ENCODE data around the gene RNF17. TPM values are rescaled to one million over a fixed set of nuclear protein-coding genes. Genes with fewer than 3 reads are reported as not detected.

Gene RNF17
- polyA plus RNA-seq, 1 of the 3 experiments (the other 2 are of a cell fraction), result not detected

DNA sequence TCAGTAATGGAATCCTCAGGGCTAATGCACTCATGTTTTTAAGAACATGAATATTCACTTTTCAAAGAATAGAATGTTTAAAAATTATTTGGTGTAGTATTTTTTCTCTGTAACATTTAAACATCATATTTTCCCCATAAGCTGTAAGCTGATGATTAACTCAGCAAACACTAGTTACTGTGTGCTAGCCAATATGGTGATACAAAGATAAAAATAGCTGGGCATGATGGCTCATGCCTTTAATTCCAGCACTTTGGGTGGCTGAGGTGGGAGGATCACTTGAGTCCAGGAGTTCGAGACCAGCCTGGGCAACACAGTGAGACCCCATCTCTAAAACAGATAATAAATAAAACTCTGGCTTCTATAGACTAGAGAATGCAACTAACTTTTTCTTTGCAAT is 13.2 kb downstream of the RNF17 start:
- no peaks in the 10 kb centered on the region for H3K79me2 ChIP-seq (ENCODE audit: insufficient read depth)
- no peak overlapping the region for H3K9ac ChIP-seq
- H3K36me3 ChIP-seq (replicated peaks in 1 of 2; ENCODE audit: control insufficient read depth in 1 of 2, insufficient read depth in 2 of 2, low read length in 1 of 2), result no peaks in the 10 kb centered on the region
- DNase-seq, result no peak
- no peak overlapping the region for H2AFZ ChIP-seq (ENCODE audit: low read depth)
- no peak overlapping the region for H3K27ac ChIP-seq (ENCODE audit: low read depth in 2 of 2, low read length in 1 of 2)
- H4K20me1 ChIP-seq (ENCODE audit: insufficient read depth), result no peaks in the 10 kb centered on the region
- CTCF ChIA-PET, result interaction anchor here (1.4 kb wide), 1 partner anchor 50 kb away, joined by 3 read pairs; no protein-coding TSS in a partner anchor
- no peaks in the 10 kb centered on the region for H3K9me2 ChIP-seq
- peaks cover 5% of the 10 kb centered on the region; the same call in 1 of the 2 replicates for H3K27me3 ChIP-seq (ENCODE audit: insufficient read depth)
- no peaks in the 10 kb centered on the region for H3F3A ChIP-seq (replicated peaks; ENCODE audit: insufficient read depth)
- H3K9me3 ChIP-seq, result no peaks in the 10 kb centered on the region
- H3K4me1 ChIP-seq (ENCODE audit: control insufficient read depth in 1 of 2, insufficient read depth in 2 of 2, low read depth in 1 of 2, low read length in 1 of 2), result no peaks in the 10 kb centered on the region
- no peak for TF ChIP-seq SIN3A (IDR thresholded peaks at IDR 0.05; ENCODE audit: borderline replicate concordance, low read depth, low read length)
- no peak for TF ChIP-seq FOSL2 (IDR thresholded peaks at IDR 0.05; ENCODE audit: borderline replicate concordance, low read depth)
- H3K4me2 ChIP-seq, result no peak overlapping the region
- POLR2A ChIA-PET, result no interaction called here
- 6% methylated on average over 1 of the region's 1 CpG for WGBS (ENCODE audit: low lambda C conversion rate)
- H3K4me3 ChIP-seq (ENCODE audit: low read depth in 2 of 2, low read length in 1 of 2), result no peak overlapping the region

DNA sequence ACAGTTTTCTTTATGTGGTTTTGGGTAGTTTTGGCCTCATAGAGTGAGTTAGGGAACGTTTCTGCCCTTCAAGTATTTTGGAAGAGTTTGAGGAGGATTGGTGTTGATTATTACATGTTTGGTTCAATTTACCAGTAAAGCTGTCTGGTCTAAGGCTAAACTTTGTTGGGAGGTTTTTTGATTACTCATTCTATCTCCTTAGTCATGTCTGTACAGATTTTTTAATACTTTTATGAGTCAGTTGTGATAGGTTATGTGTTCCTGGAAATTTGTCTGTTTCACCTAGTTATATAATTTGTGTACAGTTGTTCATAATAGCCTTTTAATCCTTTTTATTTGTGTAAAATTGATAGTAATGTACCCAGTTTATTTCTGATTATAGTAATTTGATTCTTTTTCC is 20.4 kb downstream of the RNF17 start:
- H4K20me1 ChIP-seq (ENCODE audit: insufficient read depth), result no peaks in the 10 kb centered on the region
- no peak overlapping the region for H3K27ac ChIP-seq (ENCODE audit: low read depth in 2 of 2, low read length in 1 of 2)
- no peaks in the 10 kb centered on the region for H3K4me1 ChIP-seq (ENCODE audit: control insufficient read depth in 1 of 2, insufficient read depth in 2 of 2, low read depth in 1 of 2, low read length in 1 of 2)
- no peaks in the 10 kb centered on the region for H3K9me2 ChIP-seq
- ChIA-PET POLR2A (no interaction called here), CTCF (no interaction called here)
- no peak overlapping the region for H3K9ac ChIP-seq
- H3K4me2 ChIP-seq, result no peak overlapping the region
- DNase-seq, result no peak
- WGBS (ENCODE audit: low lambda C conversion rate), result 0% methylated on average over 1 of the region's 1 CpG
- no peak overlapping the region for H2AFZ ChIP-seq (ENCODE audit: low read depth)
- H3K27me3 ChIP-seq (ENCODE audit: insufficient read depth), result no peaks in the 10 kb centered on the region; the same call in 1 of the 2 replicates
- no peak overlapping the region for H3K4me3 ChIP-seq (ENCODE audit: low read depth in 2 of 2, low read length in 1 of 2)
- no peaks in the 10 kb centered on the region for H3K36me3 ChIP-seq (replicated peaks in 1 of 2; ENCODE audit: control insufficient read depth in 1 of 2, insufficient read depth in 2 of 2, low read length in 1 of 2)
- no peaks in the 10 kb centered on the region; the same call in 1 of the 2 replicates for H3K9me3 ChIP-seq
- TF ChIP-seq FOSL2 (IDR thresholded peaks at IDR 0.05; ENCODE audit: borderline replicate concordance, low read depth) (no peak), CHD2 (IDR thresholded peaks at IDR 0.05; ENCODE audit: low read length, partially characterized antibody) (no peak), TAF1 (IDR thresholded peaks at IDR 0.05; ENCODE audit: borderline replicate concordance, low read depth, low read length) (no peak), RFX5 (IDR thresholded peaks at IDR 0.05; ENCODE audit: low read length) (no peak), NFIC (IDR thresholded peaks at IDR 0.05; ENCODE audit: borderline replicate concordance) (no peak), GABPA (IDR thresholded peaks at IDR 0.05; ENCODE audit: low read depth) (no peak), YY1 (IDR thresholded peaks at IDR 0.05; ENCODE audit: low read depth) (no peak), FOXM1 (IDR thresholded peaks at IDR 0.05; ENCODE audit: low read depth) (no peak), EZH2phosphoT487 (IDR thresholded peaks at IDR 0.05; ENCODE audit: borderline replicate concordance, low read depth) (no peak), EP300 (IDR thresholded peaks at IDR 0.05; ENCODE audit: borderline replicate concordance in 1 of 2, low read depth in 1 of 2, low read length in 1 of 2) (no peak), RCOR1 (IDR thresholded peaks at IDR 0.05; ENCODE audit: low read length) (no peak), SMC3 (IDR thresholded peaks at IDR 0.05; ENCODE audit: low read depth, low read length) (no peak), JUND (IDR thresholded peaks at IDR 0.05) (no peak), NRF1 (IDR thresholded peaks at IDR 0.05; ENCODE audit: low read depth, low read length) (no peak)
- TF ChIP-seq, protein P1, sequence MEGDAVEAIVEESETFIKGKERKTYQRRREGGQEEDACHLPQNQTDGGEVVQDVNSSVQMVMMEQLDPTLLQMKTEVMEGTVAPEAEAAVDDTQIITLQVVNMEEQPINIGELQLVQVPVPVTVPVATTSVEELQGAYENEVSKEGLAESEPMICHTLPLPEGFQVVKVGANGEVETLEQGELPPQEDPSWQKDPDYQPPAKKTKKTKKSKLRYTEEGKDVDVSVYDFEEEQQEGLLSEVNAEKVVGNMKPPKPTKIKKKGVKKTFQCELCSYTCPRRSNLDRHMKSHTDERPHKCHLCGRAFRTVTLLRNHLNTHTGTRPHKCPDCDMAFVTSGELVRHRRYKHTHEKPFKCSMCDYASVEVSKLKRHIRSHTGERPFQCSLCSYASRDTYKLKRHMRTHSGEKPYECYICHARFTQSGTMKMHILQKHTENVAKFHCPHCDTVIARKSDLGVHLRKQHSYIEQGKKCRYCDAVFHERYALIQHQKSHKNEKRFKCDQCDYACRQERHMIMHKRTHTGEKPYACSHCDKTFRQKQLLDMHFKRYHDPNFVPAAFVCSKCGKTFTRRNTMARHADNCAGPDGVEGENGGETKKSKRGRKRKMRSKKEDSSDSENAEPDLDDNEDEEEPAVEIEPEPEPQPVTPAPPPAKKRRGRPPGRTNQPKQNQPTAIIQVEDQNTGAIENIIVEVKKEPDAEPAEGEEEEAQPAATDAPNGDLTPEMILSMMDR (IDR thresholded peaks at IDR 0.05), result no peak
- TF ChIP-seq, protein P2, sequence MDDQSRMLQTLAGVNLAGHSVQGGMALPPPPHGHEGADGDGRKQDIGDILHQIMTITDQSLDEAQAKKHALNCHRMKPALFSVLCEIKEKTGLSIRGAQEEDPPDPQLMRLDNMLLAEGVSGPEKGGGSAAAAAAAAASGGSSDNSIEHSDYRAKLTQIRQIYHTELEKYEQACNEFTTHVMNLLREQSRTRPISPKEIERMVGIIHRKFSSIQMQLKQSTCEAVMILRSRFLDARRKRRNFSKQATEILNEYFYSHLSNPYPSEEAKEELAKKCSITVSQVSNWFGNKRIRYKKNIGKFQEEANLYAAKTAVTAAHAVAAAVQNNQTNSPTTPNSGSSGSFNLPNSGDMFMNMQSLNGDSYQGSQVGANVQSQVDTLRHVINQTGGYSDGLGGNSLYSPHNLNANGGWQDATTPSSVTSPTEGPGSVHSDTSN (IDR thresholded peaks at IDR 0.05), result no peak
- TF ChIP-seq, protein P3, sequence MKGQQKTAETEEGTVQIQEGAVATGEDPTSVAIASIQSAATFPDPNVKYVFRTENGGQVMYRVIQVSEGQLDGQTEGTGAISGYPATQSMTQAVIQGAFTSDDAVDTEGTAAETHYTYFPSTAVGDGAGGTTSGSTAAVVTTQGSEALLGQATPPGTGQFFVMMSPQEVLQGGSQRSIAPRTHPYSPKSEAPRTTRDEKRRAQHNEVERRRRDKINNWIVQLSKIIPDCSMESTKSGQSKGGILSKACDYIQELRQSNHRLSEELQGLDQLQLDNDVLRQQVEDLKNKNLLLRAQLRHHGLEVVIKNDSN (IDR thresholded peaks at IDR 0.05; ENCODE audit: borderline replicate concordance, low read depth), result no peak
- TF ChIP-seq, protein P4, sequence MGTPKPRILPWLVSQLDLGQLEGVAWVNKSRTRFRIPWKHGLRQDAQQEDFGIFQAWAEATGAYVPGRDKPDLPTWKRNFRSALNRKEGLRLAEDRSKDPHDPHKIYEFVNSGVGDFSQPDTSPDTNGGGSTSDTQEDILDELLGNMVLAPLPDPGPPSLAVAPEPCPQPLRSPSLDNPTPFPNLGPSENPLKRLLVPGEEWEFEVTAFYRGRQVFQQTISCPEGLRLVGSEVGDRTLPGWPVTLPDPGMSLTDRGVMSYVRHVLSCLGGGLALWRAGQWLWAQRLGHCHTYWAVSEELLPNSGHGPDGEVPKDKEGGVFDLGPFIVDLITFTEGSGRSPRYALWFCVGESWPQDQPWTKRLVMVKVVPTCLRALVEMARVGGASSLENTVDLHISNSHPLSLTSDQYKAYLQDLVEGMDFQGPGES (IDR thresholded peaks at IDR 0.05; ENCODE audit: low read depth, low read length), result no peak
- TF ChIP-seq, protein P5, sequence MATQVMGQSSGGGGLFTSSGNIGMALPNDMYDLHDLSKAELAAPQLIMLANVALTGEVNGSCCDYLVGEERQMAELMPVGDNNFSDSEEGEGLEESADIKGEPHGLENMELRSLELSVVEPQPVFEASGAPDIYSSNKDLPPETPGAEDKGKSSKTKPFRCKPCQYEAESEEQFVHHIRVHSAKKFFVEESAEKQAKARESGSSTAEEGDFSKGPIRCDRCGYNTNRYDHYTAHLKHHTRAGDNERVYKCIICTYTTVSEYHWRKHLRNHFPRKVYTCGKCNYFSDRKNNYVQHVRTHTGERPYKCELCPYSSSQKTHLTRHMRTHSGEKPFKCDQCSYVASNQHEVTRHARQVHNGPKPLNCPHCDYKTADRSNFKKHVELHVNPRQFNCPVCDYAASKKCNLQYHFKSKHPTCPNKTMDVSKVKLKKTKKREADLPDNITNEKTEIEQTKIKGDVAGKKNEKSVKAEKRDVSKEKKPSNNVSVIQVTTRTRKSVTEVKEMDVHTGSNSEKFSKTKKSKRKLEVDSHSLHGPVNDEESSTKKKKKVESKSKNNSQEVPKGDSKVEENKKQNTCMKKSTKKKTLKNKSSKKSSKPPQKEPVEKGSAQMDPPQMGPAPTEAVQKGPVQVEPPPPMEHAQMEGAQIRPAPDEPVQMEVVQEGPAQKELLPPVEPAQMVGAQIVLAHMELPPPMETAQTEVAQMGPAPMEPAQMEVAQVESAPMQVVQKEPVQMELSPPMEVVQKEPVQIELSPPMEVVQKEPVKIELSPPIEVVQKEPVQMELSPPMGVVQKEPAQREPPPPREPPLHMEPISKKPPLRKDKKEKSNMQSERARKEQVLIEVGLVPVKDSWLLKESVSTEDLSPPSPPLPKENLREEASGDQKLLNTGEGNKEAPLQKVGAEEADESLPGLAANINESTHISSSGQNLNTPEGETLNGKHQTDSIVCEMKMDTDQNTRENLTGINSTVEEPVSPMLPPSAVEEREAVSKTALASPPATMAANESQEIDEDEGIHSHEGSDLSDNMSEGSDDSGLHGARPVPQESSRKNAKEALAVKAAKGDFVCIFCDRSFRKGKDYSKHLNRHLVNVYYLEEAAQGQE (IDR thresholded peaks at IDR 0.05; ENCODE audit: low read depth, low read length), result no peak
- no peaks in the 10 kb centered on the region for H3K79me2 ChIP-seq (ENCODE audit: insufficient read depth)
- no peaks in the 10 kb centered on the region for H3F3A ChIP-seq (replicated peaks; ENCODE audit: insufficient read depth)

Data from SK-N-SH (cell line).